Measurements from ENCODE around the gene COMMD7.
"Not testable (repeated sequence)": the region's sequence is repeated elsewhere in the genome, so short reads cannot be mapped to it uniquely, and the experiment has no call there.

Gene COMMD7

GRCh38 chr20:32737371-32738223 is 5.7 kb downstream of the COMMD7 start:
- DNase-seq = no peak

GRCh38 chr20:32731882-32732266 is 11.4 kb downstream of the COMMD7 start:
- no peak for DNase-seq

GRCh38 chr20:32729334-32729733 is 13.9 kb downstream of the COMMD7 start:
- not testable (repeated sequence) for DNase-seq

GRCh38 chr20:32728435-32728834 is 14.8 kb downstream of the COMMD7 start:
- not testable (repeated sequence) for DNase-seq

DNA sequence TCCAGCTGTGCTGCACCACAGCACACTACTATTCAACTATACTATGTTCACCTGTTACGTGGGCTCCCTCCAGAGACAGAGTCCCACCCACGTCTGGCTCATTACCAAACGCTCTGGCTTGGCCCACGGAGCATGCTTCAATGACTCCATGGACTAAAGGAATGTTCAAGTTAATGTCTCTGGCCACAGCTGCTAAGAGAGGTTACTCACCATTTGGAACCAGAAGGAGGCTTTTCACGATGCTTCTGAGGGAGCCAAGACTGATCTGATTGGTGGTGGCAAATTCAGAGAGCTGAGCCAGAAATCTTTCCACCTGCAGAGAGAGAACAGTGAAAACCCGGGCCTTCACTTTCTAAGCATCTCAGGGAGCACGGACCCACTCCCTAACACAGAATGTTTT is 15.6 kb downstream of the COMMD7 start:
- peak in 15 of 56 donors; percentile 0 to 38 (median 12) for DNase-seq

GRCh38 chr20:32718749-32719348 is 24.4 kb downstream of the COMMD7 start:
- DNase-seq = no peak

- DNase-seq = no peak
These were observed 31.9 kb downstream of the COMMD7 start for GRCh38 chr20:32711346-32711745.

DNA sequence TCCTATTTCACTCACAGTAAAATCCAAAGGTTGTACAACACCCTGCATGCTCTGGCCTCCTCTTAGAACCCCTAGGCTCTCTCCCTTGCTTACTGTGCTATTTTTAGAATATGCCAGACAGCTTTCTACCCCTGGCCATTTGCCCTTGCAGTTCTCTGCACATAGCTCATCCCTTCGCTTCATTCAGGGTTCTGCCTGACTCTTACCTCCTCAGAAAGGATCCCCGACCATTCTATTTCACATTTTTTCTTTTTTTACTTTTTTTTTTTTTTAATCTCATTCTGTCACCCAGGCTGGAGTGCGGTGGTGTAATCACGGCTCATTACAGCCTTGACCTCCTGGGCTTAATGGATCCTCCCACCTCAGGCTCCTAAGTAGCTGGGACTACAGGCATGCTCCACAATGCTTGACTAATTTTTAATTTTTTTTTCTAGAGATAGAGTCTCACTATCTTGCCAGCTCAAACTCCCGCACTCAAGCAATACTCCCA is 33.6 kb downstream of the COMMD7 start:
- DNase-seq = no peak

GRCh38 chr20:32709029-32709631 is 34.1 kb downstream of the COMMD7 start:
- DNase-seq = not testable (repeated sequence)

DNA sequence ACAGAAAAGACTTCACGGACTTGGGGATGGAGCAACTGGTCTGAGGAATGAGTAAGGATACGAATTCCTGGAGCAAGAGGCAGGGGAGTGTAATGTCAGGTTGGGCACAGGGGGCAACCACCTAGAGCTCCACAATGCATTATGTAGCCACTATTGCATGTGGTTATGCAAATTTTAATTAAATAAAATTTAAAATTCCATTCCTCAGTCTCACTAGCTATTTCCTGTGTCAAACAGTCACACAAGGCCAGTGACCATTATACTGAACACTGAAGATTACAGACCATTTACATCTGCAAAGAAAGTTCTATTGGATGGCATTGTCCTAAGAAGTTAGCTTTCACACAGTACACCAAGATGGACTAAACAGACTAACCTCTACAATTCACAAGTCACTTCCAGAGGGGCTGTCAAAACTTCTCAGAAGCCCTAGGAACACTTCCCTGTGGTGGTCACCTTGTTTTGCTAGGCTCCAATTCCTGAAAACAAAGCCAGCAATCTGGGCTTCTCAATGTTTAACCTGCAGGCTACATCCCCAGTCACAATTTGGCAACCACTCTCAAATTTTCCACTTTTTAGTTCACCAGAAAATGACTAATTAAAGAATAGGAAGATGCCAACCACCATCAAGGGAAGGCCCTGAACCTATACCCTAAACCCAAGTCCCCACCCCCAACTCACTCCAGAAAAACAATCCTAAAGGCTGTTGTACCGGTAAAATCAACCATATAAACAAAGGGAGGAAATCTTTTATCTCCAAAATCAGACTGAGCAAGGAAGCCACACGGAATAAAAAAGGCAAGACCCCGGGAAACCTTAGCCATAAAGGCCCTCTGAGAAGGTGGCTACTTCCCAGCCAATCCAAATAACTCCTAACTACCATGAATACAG is 35.3 kb downstream of the COMMD7 start:
- DNase-seq = no peak

DNA sequence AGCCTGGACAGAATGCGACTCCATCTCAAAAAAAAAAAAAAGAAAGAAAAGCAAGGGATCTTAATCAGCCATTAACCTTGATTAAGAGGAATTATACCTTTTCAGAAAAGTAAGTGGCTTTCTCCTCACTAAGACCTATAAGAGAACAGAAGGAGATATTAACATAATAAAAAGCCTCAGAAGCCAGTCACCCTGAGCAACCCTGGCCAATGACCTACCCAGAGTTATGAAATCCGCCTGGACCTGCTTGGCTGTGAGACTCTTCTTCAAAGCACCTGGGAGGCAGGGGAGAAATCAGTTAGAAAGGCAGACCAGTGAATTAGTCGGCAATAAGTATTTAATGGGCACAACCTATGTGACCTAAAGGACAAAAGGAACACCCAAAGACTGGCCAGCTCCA is 36.8 kb downstream of the COMMD7 start:
- DNase-seq = no peak

GRCh38 chr20:32702706-32703425 is 40.4 kb downstream of the COMMD7 start:
- no peak for DNase-seq

GRCh38 chr20:32697608-32698007 is 45.7 kb downstream of the COMMD7 start:
- no peak for DNase-seq

DNA sequence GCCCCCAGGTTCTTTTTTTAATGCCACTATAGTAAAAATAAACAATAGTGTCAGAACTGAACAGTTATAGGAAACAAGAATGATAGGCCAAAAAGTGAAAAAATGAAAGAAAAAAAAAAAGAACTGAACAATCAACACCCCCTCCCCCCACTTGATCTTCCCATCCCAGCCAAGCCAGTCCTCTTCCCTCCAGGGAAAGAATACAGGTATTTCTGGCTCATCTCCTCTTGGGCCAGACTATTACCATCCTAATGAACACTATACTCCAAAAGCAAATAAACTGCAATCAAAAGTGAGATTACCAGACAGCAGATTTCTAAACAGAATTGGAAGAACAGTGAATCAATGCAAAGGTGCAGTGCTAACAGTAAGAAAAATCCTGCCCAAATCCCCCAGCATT is 48.2 kb downstream of the COMMD7 start:
- DNase-seq = no peak

GRCh38 chr20:32688966-32689365 is 54.3 kb downstream of the COMMD7 start:
- DNase-seq = not testable (repeated sequence)

GRCh38 chr20:32687180-32687532 is 56.1 kb downstream of the COMMD7 start:
- DNase-seq = no peak

DNA sequence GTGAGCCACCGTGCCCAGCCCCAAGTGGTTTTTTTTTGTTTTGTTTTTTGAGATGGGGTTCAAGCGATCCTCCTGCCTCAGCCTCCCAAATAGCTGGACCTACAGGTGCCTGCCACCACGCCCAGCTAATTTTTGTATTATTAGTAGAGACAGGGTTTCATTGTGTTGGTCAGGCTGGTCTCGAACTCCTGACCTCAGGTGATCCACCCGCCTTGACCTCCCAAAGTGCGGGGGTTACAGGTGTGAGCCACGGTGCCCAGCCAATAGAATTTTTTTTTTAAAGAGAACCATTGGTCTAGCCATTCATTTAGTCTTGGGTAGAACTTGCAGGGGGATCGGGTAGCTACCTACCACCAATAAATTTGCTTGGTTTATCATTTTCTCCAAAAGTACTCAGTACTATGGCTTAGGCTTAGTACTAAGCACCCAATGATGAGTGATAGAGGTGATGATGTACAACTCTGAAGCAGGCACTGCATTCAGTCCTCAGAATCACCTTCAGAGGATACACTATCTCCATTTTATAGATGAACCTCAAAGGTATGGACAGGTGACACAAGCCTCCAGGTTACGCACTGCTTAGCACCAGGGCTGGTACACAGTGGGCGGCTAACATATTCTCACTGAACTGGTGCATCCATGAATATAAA is 56.6 kb downstream of the COMMD7 start:
- DNase-seq = no peak

DNA sequence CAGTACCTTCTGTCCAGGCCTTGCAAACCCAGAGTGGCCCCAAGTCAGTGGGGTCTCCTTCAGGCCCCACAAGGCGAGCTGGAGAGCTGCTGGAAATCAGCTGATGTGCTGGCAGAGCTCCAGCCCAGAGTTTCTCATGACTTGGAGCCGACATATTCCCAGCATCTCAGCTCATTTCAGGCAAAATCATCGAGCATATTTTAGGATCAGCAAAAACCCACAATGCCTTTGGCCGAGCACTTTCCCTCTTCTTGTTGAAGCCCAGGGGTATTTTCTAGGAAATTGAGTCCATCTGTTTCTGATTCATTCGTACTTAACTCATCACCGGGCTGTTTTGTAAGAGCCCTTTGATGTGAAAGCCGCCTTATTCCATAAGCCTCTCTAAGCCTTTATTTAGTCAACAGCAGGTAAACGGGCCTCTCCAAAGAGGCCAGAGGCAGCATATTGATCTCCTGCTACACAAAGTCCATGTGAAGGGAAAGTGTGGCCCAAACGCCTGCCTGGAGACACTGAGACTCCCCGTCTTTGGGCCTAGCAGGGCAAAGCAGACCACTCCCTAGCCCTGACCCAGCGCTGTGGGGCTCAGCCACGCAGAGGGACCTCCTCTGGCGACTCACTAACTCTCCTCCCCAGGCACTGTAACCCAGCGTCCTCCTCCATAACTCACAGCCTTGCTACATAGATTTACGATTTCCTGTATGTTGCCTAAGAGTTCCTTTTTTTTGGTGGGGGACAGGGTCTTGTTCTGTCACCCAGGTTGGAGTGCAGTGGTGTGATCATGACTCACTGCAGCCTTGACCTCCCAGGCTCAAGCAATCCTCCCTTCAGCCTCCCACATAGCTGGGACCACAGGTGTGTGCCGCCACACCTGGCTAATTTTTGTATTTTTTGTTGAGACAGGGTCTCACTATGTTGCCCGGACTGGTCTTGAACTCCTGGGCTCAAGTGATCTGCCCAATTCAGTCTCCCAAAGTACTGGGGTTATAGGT is 57.4 kb downstream of the COMMD7 start:
- DNase-seq = peak in 1 of 56 donors; percentile 15

DNA sequence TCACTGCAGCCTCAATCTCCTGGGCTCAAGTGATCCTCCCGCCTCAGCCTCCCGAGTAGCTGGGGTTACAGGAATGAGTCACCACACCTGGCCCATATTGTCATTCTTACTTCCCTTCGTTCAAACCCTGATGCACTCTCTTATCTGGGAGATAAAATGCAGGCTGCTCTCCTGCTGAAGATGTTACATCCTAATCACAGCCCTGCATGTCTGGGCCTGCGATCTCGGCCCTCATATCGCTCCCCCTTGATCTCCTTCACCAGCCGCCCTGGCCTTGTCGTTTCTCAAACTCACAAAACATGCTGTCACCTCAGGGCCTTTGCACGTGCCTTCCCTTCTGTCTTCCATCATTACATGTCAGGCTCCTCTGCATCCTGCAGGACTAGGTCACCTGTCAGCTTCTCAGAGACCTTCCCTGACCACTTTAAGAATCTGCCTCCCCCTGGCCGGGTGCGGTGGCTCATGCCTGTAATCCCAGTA is 60.7 kb downstream of the COMMD7 start:
- DNase-seq = no peak
